HCT116 (cell line): ENCODE data around the gene RFTN1.

ENCODE experiments used
- EZH2 ChIP-seq: fragments of 200-600 bp; sonication (generic); IDR thresholded peaks from 2 replicates; pipeline ENCODE4 v1.6.1; 2017; ENCODE audit warnings: antibody characterized with exemption, mixed run types
- POLR2A ChIP-seq: IDR thresholded peaks from 2 replicates; pipeline ENCODE4 v1.7.0; 2011; ENCODE audit warnings: borderline replicate concordance; ENCODE audit not compliant: insufficient read depth, insufficient read length; ENCODE audit errors: extremely low read depth
- TF ChIP-seq, protein P1 (sequence below), 3 experiments: fragments of 200-600 bp in 1 of 3; sonication (generic) in 1 of 3; IDR thresholded peaks in 2 of 3; conservative IDR thresholded peaks in 1 of 3; 2 replicates each; pipeline ENCODE4 v1.5.1; 2012 to 2017; ENCODE audit warnings: low read depth in 2 of 3, low read length in 2 of 3, antibody characterized with exemption in 1 of 3, borderline replicate concordance in 1 of 3, control low read depth in 1 of 3, mild to moderate bottlenecking in 1 of 3, mixed read lengths in 1 of 3, mixed run types in 1 of 3, moderate library complexity in 1 of 3; ENCODE audit not compliant: insufficient read depth in 1 of 3
- TF ChIP-seq, protein P2 (sequence below): IDR thresholded peaks from 2 replicates; pipeline ENCODE4 v1.6.1; 2012; ENCODE audit warnings: low read depth
- TF ChIP-seq, protein P3 (sequence below): IDR thresholded peaks from 2 replicates; pipeline ENCODE4 v1.6.1; 2012

GRCh38 chr3:16417945-16418739 is 95.4 kb downstream of the RFTN1 start:
- TF ChIP-seq, protein P1, sequence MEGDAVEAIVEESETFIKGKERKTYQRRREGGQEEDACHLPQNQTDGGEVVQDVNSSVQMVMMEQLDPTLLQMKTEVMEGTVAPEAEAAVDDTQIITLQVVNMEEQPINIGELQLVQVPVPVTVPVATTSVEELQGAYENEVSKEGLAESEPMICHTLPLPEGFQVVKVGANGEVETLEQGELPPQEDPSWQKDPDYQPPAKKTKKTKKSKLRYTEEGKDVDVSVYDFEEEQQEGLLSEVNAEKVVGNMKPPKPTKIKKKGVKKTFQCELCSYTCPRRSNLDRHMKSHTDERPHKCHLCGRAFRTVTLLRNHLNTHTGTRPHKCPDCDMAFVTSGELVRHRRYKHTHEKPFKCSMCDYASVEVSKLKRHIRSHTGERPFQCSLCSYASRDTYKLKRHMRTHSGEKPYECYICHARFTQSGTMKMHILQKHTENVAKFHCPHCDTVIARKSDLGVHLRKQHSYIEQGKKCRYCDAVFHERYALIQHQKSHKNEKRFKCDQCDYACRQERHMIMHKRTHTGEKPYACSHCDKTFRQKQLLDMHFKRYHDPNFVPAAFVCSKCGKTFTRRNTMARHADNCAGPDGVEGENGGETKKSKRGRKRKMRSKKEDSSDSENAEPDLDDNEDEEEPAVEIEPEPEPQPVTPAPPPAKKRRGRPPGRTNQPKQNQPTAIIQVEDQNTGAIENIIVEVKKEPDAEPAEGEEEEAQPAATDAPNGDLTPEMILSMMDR (IDR thresholded peaks at IDR 0.05 in 2 of 3, conservative IDR thresholded peaks at IDR 0.05 in 1 of 3; ENCODE audit: borderline replicate concordance in 1 of 3, insufficient read depth in 1 of 3, low read depth in 2 of 3, low read length in 2 of 3): no peak
- TF ChIP-seq, protein P2, sequence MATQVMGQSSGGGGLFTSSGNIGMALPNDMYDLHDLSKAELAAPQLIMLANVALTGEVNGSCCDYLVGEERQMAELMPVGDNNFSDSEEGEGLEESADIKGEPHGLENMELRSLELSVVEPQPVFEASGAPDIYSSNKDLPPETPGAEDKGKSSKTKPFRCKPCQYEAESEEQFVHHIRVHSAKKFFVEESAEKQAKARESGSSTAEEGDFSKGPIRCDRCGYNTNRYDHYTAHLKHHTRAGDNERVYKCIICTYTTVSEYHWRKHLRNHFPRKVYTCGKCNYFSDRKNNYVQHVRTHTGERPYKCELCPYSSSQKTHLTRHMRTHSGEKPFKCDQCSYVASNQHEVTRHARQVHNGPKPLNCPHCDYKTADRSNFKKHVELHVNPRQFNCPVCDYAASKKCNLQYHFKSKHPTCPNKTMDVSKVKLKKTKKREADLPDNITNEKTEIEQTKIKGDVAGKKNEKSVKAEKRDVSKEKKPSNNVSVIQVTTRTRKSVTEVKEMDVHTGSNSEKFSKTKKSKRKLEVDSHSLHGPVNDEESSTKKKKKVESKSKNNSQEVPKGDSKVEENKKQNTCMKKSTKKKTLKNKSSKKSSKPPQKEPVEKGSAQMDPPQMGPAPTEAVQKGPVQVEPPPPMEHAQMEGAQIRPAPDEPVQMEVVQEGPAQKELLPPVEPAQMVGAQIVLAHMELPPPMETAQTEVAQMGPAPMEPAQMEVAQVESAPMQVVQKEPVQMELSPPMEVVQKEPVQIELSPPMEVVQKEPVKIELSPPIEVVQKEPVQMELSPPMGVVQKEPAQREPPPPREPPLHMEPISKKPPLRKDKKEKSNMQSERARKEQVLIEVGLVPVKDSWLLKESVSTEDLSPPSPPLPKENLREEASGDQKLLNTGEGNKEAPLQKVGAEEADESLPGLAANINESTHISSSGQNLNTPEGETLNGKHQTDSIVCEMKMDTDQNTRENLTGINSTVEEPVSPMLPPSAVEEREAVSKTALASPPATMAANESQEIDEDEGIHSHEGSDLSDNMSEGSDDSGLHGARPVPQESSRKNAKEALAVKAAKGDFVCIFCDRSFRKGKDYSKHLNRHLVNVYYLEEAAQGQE: no peak
- TF ChIP-seq POLR2A (no peak), EZH2 (no peak)
- TF ChIP-seq, protein P3, sequence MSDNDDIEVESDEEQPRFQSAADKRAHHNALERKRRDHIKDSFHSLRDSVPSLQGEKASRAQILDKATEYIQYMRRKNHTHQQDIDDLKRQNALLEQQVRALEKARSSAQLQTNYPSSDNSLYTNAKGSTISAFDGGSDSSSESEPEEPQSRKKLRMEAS: no peak
